ENCODE data around the gene TSHZ2.

The TSHZ2 gene

DNA sequence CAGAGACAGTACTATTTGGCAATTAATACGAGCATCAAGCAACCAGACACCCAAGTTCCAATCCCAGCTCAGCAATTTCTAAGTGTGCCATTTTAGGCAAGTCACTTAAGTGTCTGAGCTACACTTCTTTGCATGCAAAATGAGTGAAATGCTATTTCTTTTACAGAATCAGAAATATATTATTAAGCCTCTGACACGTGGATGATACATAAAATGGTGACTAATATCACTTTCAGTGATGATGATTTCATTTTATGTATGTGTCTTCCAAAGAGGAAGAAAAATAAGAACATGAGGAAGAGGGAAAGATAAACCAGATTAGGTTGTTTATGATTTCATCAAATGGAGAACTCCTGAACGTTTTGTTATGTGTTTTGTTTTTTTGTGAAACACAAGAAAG lies 158.6 kb downstream of the TSHZ2 start:
- TF ChIP-seq, protein P1, sequence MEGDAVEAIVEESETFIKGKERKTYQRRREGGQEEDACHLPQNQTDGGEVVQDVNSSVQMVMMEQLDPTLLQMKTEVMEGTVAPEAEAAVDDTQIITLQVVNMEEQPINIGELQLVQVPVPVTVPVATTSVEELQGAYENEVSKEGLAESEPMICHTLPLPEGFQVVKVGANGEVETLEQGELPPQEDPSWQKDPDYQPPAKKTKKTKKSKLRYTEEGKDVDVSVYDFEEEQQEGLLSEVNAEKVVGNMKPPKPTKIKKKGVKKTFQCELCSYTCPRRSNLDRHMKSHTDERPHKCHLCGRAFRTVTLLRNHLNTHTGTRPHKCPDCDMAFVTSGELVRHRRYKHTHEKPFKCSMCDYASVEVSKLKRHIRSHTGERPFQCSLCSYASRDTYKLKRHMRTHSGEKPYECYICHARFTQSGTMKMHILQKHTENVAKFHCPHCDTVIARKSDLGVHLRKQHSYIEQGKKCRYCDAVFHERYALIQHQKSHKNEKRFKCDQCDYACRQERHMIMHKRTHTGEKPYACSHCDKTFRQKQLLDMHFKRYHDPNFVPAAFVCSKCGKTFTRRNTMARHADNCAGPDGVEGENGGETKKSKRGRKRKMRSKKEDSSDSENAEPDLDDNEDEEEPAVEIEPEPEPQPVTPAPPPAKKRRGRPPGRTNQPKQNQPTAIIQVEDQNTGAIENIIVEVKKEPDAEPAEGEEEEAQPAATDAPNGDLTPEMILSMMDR (IDR thresholded peaks at IDR 0.05; ENCODE audit: insufficient read depth, low read length, poor library complexity, severe bottlenecking), result no peak
- no peaks in the 10 kb centered on the region for H3K36me3 ChIP-seq (ENCODE audit: control insufficient read depth, insufficient read depth, low read length)
- no peak for DNase-seq (ENCODE audit: extremely low read depth, insufficient read length)
- H3K27me3 ChIP-seq (replicated peaks; ENCODE audit: control insufficient read depth, insufficient read depth, low read length), result peaks cover 2% of the 10 kb centered on the region; the same call in 1 of the 2 replicates
- no peak overlapping the region for H3K4me3 ChIP-seq (replicated peaks; ENCODE audit: low read depth, low read length)

DNA sequence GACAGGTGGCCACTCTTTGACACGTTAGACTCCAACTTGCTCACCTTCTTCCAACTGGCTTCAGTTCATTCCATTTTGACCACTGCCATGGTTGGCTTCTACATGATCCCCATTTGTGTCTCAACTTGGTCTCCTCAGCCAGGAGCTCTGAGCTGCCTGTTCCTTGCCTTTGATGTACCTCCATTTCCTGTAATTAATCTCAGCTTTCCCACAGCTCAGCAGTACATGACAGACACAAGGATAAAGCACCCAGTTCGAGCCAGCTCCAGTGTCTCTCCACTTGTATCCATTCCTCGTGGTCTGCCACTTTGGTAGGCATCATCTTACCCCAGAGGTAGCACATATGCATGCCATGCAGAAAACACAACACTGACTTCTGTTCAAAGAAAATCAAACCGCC lies 161.0 kb downstream of the TSHZ2 start:
- no peak overlapping the region for H3K4me3 ChIP-seq (replicated peaks; ENCODE audit: low read depth, low read length)
- TF ChIP-seq, protein P1 (IDR thresholded peaks at IDR 0.05; ENCODE audit: insufficient read depth, low read length, poor library complexity, severe bottlenecking), result no peak
- peaks cover 2% of the 10 kb centered on the region; the same call in 1 of the 2 replicates for H3K27me3 ChIP-seq (replicated peaks; ENCODE audit: control insufficient read depth, insufficient read depth, low read length)
- no peak for DNase-seq (ENCODE audit: extremely low read depth, insufficient read length)
- H3K36me3 ChIP-seq (ENCODE audit: control insufficient read depth, insufficient read depth, low read length), result no peaks in the 10 kb centered on the region

DNA sequence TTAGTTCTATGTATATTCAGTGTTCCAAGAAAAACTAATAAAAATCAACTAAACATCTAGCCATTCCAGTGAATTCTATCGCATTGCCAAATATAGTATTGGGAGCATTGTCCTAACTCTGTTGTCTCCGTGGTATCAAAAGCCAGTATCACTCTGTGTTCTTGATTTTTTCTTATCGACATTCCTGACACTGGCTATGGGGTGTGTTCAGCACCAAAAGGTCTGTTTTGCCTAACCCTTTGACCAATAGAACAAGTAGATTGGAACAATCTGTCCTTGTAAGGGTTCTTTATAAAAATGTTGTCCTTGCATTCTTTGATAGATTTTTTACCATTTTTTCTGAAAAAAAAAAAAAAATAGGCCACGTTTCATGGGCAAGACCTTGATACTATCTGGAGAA lies 161.5 kb downstream of the TSHZ2 start:
- no peak for DNase-seq (ENCODE audit: extremely low read depth, insufficient read length)
- H3K27me3 ChIP-seq (replicated peaks; ENCODE audit: control insufficient read depth, insufficient read depth, low read length), result peaks cover 2% of the 10 kb centered on the region; the same call in 1 of the 2 replicates
- TF ChIP-seq, protein P1 (IDR thresholded peaks at IDR 0.05; ENCODE audit: insufficient read depth, low read length, poor library complexity, severe bottlenecking), result no peak
- no peak overlapping the region for H3K4me3 ChIP-seq (replicated peaks; ENCODE audit: low read depth, low read length)
- H3K36me3 ChIP-seq (ENCODE audit: control insufficient read depth, insufficient read depth, low read length), result no peaks in the 10 kb centered on the region

DNA sequence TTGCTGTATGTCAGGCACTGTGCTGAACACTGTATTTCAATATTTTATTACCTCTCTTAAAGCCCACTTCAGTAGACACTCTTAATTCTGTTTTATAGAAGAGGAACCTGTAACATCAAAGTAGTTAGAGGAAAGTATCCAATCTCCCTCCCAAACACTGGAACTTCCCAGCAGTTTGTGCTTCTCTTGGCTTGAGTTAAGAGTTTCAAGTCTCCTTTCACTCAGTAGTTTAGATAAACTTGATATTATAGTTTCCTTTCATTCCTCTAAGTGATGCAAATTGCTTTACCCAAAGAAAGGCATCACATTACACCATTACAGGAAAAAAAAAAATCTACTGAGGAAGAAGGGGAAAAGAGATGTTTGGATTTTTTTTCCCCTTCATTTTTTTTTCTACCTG lies 164.3 kb downstream of the TSHZ2 start:
- Histone ChIP-seq H3K4me3 (replicated peaks; ENCODE audit: low read depth, low read length) (no peak overlapping the region), H3K27me3 (replicated peaks; ENCODE audit: control insufficient read depth, insufficient read depth, low read length) (peaks cover 2% of the 10 kb centered on the region; the same call in 1 of the 2 replicates), H3K36me3 (ENCODE audit: control insufficient read depth, insufficient read depth, low read length) (no peaks in the 10 kb centered on the region)
- TF ChIP-seq, protein P1 (IDR thresholded peaks at IDR 0.05; ENCODE audit: insufficient read depth, low read length, poor library complexity, severe bottlenecking), result no peak
- no peak for DNase-seq (ENCODE audit: extremely low read depth, insufficient read length)

DNA sequence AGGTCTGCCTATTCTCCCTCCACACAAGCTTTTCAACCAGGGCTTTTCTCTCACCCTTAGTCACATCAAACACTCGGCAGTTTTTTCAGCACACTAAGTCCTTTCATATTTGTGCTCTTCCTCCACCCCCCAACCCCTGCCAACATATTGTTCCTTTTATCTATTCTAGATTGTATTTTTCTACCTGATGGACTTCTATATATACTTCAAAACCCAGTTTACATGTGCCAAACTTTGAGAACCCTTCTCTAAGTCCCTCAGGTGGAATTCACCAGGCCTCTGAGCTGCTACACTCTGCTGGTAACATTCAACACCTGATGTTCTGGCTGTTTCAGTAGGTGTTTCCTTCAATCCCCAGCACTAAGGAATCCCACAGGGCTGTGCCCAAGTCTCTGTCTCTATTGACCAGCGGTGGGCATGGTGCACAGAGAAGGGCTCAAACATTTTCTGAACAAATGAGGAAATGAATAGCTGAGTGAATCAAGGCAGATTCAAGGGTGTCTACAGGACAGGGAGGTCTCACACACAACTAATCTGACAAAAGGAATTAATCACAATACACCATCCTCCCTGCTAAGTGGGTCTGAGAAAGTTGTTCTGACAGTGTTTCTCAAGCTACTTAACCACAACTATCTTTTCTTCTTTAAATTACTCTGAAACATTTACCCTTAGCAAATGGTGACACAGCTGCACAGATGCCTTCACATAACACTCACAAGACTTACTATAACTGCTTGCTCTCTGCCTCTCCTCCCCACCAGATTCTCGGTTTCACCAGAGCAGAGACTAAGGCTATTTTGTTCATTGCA lies 166.5 kb downstream of the TSHZ2 start:
- Histone ChIP-seq H3K27me3 (replicated peaks; ENCODE audit: control insufficient read depth, insufficient read depth, low read length) (no peaks in the 10 kb centered on the region), H3K4me3 (replicated peaks; ENCODE audit: low read depth, low read length) (no peak overlapping the region), H3K36me3 (ENCODE audit: control insufficient read depth, insufficient read depth, low read length) (no peaks in the 10 kb centered on the region)
- TF ChIP-seq, protein P1 (IDR thresholded peaks at IDR 0.05; ENCODE audit: insufficient read depth, low read length, poor library complexity, severe bottlenecking), result no peak
- DNase-seq (ENCODE audit: extremely low read depth, insufficient read length), result peak; percentile 35
